Smooth muscle cell (in vitro differentiated cells): ENCODE data around the gene FANCE. TPM values are rescaled to one million over a fixed set of nuclear protein-coding genes. Genes with fewer than 3 reads are reported as not detected.

Source experiments
- DNase-seq: peaks from one replicate; lab custom pipeline; 2025; ENCODE audit not compliant: unreplicated experiment; lab: John Stamatoyannopoulos, UW
- H2AFZ ChIP-seq: fragments of 200-600 bp; sonication (generic); 2 replicates; pipeline ENCODE4 v1.6.0; 2016; ENCODE audit warnings: antibody characterized with exemption, low read depth, mild to moderate bottlenecking
- H3F3A ChIP-seq: fragments of 200-600 bp; sonication (generic); 2 replicates; pipeline ENCODE4 v1.6.0; 2017; ENCODE audit warnings: antibody characterized with exemption, low read depth
- H3K27ac ChIP-seq: fragments of 200-600 bp; sonication (generic); 2 replicates; pipeline ENCODE4 v1.5.1; 2016; ENCODE audit warnings: low read depth, mild to moderate bottlenecking
- H3K27me3 ChIP-seq: fragments of 200-600 bp; sonication (generic); 2 replicates; pipeline ENCODE4 v1.6.1; 2016; ENCODE audit warnings: low read depth, mild to moderate bottlenecking
- H3K36me3 ChIP-seq: fragments of 200-600 bp; sonication (generic); 2 replicates; pipeline ENCODE4 v1.5.1; 2016; ENCODE audit warnings: low read depth
- H3K4me1 ChIP-seq: fragments of 200-600 bp; sonication (generic); 2 replicates; pipeline ENCODE4 v1.5.1; 2016; ENCODE audit warnings: low read depth
- H3K4me2 ChIP-seq: fragments of 200-600 bp; sonication (generic); 2 replicates; pipeline ENCODE4 v1.6.0; 2016; ENCODE audit warnings: mild to moderate bottlenecking
- H3K4me3 ChIP-seq: fragments of 200-600 bp; sonication (generic); 2 replicates; pipeline ENCODE4 v1.5.1; 2016; ENCODE audit warnings: mild to moderate bottlenecking
- H3K79me2 ChIP-seq: fragments of 200-600 bp; sonication (generic); 2 replicates; pipeline ENCODE4 v1.6.0; 2016; ENCODE audit warnings: low read depth, mild to moderate bottlenecking
- H3K9ac ChIP-seq: fragments of 200-600 bp; sonication (generic); 2 replicates; pipeline ENCODE4 v1.6.0; 2016; ENCODE audit warnings: low read depth
- H3K9me3 ChIP-seq: fragments of 200-600 bp; sonication (generic); replicated peaks from 2 replicates; pipeline ENCODE4 v1.5.1; 2016; ENCODE audit warnings: low read depth
- H4K20me1 ChIP-seq: fragments of 200-600 bp; sonication (generic); 2 replicates; pipeline ENCODE4 v1.6.0; 2016; ENCODE audit warnings: low read depth
- CTCF ChIP-seq: fragments of 200-600 bp; sonication (generic); IDR thresholded peaks from 2 replicates; pipeline ENCODE4 v1.5.1; 2017; ENCODE audit warnings: borderline replicate concordance, mild to moderate bottlenecking, antibody characterized with exemption; ENCODE audit not compliant: insufficient read depth, poor library complexity, severe bottlenecking
- WGBS: methylation state at CpG from one replicate; pipeline ENCODE4 v1.1.7; 2016; ENCODE audit warnings: low lambda C conversion rate; 5-methylcytosine and 5-hydroxymethylcytosine counted together
- polyA plus RNA-seq: library from polyadenylated mRNA; unstranded; fragments of >200 nt; fragmentation: Nextera tagmentation; extraction: Ambion mirVana; gene quantifications from 2 replicates; pipeline ENCODE4 v1.2.1, GENCODE V29; 2016
- total RNA-seq: library from RNA; depleted of rRNA; stranded (reverse); fragments of >200 nt; gene quantifications from 2 replicates; pipeline ENCODE4 v1.2.3, GENCODE V29; 2014

Gene FANCE
- total and polyA plus RNA-seq, 2 experiments from 2014 or later, result 3.6 to 5.6 TPM

GRCh38 chr6:35480176-35480575 is 28.0 kb downstream of the FANCE start:
- 97% methylated on average over 12 of the region's 12 CpGs for WGBS
- no peak for TF ChIP-seq CTCF
- peaks cover 4% of the 10 kb centered on the region for H3K36me3 ChIP-seq

GRCh38 chr6:35481226-35481625 is 29.1 kb downstream of the FANCE start:
- Histone ChIP-seq H3K79me2 (peaks cover 19% of the 10 kb centered on the region), H3K36me3 (peaks cover 4% of the 10 kb centered on the region), H2AFZ (no peak overlapping the region), H3K9ac (no peak overlapping the region), H3K27me3 (no peaks in the 10 kb centered on the region), H4K20me1 (peaks cover 45% of the 10 kb centered on the region), H3K4me3 (no peak overlapping the region), H3K4me1 (peaks cover 13% of the 10 kb centered on the region), H3F3A (no peaks in the 10 kb centered on the region), H3K27ac (no peak overlapping the region), H3K9me3 (no peaks in the 10 kb centered on the region), H3K4me2 (no peak overlapping the region)
- no peak for TF ChIP-seq CTCF
- 91% methylated on average over 8 of the region's 8 CpGs for WGBS
- DNase-seq, result no peak

More at GRCh38 chr6:35480176-35480575, 28.0 kb downstream of the FANCE start:
- H4K20me1 ChIP-seq, result peaks cover 42% of the 10 kb centered on the region
- no peak overlapping the region for H3K4me3 ChIP-seq
- H3K27me3 ChIP-seq, result no peaks in the 10 kb centered on the region
- DNase-seq, result no peak
- H2AFZ ChIP-seq, result no peak overlapping the region
- peaks cover 4% of the 10 kb centered on the region for H3K4me1 ChIP-seq
- no peaks in the 10 kb centered on the region for H3K9me3 ChIP-seq
- no peak overlapping the region for H3K27ac ChIP-seq
- H3K4me2 ChIP-seq, result no peak overlapping the region
- no peaks in the 10 kb centered on the region for H3F3A ChIP-seq
- H3K79me2 ChIP-seq, result peaks cover 19% of the 10 kb centered on the region
- H3K9ac ChIP-seq, result no peak overlapping the region

- Histone ChIP-seq H3K27ac (no peak overlapping the region), H2AFZ (no peak overlapping the region), H3K4me3 (no peak overlapping the region), H3K79me2 (peaks cover 37% of the 10 kb centered on the region), H3K4me2 (no peak overlapping the region), H3K4me1 (peaks cover 28% of the 10 kb centered on the region), H3K9me3 (no peaks in the 10 kb centered on the region), H3K36me3 (no peaks in the 10 kb centered on the region), H3F3A (no peaks in the 10 kb centered on the region), H3K9ac (no peak overlapping the region), H3K27me3 (no peaks in the 10 kb centered on the region), H4K20me1 (peaks cover 62% of the 10 kb centered on the region)
- 96% methylated on average over 4 of the region's 4 CpGs for WGBS
- DNase-seq, result no peak
- TF ChIP-seq CTCF, result no peak
These were observed 30.9 kb downstream of the FANCE start for GRCh38 chr6:35483062-35483461.

- no peak for DNase-seq
- no peak for TF ChIP-seq CTCF
- H3K9me3 ChIP-seq, result no peaks in the 10 kb centered on the region
- 91% methylated on average over 3 of the region's 3 CpGs for WGBS
- H3K79me2 ChIP-seq, result peaks cover 42% of the 10 kb centered on the region
- no peaks in the 10 kb centered on the region for H3F3A ChIP-seq
- H3K4me2 ChIP-seq, result no peak overlapping the region
- no peak overlapping the region for H3K27ac ChIP-seq
- no peak overlapping the region for H3K4me3 ChIP-seq
- H3K9ac ChIP-seq, result no peak overlapping the region
- H2AFZ ChIP-seq, result no peak overlapping the region
- H4K20me1 ChIP-seq, result peaks cover 66% of the 10 kb centered on the region
- H3K27me3 ChIP-seq, result no peaks in the 10 kb centered on the region
- H3K36me3 ChIP-seq, result no peaks in the 10 kb centered on the region
- peaks cover 33% of the 10 kb centered on the region for H3K4me1 ChIP-seq
These were observed 31.4 kb downstream of the FANCE start for GRCh38 chr6:35483490-35483889.
